Activated CD8-positive, alpha-beta memory T cell treated with anti-CD3 and anti-CD28 coated beads, Interleukin-2, amount 50 U/mL, for 24 hours (primary cell): ENCODE data around the gene FER1L5.

Experiments
- DNase-seq: peaks from one replicate; pipeline ENCODE4 v3.0.0-alpha.2; 2020; ENCODE audit errors: extremely low read depth

FER1L5 gene

DNA sequence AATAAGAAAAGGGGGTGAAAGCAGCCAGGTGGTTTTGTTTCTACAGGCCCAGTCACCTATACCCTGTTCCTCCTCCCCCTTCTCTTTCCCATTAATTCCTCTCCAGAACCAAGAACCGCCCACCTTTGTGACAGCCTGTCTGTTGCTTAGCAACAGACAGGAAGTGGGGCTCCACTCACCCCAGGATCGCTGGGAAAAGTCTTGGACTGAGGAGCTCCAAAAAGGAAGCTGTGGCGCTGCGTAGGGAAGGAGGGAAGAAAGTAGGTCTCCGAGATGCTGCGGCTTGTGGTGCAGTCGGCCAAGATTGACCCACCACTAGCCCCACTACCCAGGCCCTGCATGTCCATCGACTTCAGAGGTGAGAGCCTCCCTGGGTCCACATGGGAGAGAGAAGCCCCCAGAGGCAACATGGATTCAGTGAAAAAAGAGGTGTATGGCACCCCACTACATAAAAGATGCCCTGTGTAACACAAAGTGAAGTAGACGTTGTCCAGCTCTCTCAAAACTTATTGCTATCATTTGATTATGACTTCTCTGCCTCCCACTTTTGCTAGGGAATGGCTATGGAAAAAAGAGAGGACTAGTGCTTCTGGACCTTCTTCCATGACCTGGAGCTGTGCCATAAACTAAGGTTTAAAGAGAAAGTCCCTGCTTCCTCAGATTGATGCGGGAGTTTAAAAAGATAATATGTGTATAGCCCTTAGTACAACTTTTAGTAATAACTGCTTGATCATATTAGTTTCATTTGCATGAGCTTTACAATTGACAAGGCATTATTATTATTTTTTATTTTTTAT lies at the start of gene FER1L5:
TSS of gene FER1L5 (plus strand) at position 201 of the 797 bp plus-strand sequence. CDS start at position 274, 73 bp downstream.
- no peak for DNase-seq

DNA sequence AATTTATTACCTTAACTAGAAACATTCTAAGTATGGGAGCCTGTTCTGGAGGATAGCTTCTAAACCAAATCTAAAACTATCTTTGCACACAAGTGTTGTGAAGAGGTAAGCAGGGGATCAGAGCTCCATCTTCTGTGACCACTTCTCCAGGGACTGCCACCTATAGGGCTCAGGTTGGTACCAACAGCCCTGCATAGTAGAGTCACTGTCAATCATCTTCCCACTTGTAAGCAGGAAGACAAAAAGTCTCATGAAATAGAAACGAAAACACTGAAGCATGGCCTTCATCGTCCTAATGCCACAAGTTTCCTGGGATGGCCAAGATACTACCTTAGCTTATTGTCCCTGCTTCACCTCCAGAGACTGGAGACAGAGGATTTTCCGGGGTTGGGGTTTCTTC lies 48.3 kb upstream of the FER1L5 start:
- no peak for DNase-seq

DNA sequence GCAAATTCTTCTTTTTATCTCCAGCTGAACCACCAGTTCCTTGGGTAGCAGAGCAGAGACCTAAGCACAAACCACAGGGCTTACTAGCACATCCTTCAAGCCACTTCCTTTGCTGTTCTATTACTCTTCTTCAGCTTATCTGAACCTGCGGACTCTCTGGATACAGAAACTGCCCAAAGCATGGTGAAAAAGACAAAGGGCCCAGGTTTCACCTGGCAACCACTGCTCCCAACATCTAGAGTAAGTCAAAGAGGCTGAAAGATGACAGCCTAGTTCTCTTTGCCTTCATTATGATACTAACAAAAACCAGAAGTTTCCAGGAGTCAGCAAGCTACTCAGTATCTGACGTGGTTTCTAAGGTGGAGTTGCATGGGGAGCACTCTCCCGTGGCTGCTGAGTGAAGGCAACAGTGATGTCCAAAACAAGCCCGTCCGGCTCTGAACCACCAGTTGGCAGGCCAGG lies 47.8 kb upstream of the FER1L5 start:
- DNase-seq, result no peak

DNA sequence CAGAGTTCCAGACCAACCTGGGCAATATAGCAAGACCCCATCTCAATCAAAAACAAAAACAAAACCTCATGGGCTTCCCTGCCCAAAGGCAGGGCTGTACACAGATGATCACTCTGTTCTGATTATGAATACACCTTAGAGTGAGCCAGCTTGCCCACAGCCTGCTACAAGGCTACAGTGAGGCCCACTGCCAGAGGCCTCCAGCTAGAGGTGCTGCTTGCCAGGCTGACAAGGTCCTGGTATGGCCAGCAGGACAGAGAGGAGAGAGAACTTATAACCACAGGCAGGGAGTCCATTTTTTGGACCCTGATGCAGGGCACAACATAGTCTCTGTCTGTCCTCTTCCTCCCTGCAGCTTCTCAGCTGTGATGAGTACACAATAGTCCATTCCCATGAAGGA lies 46.0 kb upstream of the FER1L5 start:
- no peak for DNase-seq

DNA sequence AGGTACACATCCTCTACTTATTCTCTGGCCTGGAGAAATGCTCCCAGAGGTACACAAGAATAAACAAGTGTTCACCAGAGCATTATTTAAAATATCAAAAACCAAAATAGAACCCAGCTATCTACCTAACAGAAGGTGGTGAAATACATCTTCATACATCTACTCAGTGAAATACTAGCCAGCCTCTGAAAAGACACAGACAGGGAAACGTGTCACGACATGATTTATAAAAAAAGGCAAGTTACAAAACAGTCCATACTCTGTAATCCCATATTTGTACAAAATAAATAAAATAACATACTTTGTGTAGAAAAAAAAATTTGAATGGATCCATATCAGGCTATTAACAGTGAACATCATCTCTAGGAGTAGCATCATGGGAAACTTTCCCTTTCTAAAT lies 42.6 kb upstream of the FER1L5 start:
- no peak for DNase-seq

DNA sequence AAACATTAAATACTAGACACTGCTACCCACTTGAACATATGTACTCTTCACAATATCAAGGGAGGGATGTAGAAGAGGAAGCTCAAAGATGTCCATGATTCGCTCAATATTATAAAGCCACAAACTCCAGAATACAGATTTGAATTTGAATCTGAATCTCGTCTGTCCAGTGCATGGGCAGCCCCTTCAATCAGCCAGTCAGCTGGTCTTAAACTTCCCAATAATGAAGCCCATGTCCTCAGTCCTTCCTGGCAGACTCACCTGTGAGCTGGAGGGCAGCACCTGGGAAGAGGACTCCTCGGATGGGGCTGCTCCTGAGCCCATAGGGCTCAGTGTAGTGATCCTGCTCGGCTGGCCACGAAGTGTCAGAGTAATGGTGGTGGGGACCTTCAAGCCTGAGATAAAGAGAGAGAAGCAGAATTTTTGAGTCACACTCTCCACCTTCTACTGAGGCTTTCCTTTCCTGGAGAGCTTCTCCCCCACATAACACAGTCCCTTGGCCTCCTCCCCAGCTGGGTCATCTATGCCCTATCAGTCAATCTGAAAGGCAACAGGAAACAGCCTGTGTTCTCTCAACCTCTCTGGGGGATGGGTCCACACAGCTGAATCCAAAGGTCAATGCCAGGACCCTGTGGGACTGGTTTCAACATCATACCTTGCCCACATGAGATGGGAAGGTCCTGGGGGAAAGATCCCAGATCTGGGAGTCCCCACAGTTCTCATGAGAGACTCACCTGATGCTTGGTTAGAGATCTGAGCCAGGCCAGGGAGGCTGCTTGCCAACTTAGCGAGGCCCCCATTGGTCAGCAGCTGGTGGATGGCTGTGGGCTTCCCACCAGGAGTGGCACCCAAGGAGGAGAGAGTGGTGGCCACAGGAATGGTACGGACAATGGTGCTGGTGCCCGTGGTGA lies 40.9 kb upstream of the FER1L5 start:
- no peak for DNase-seq

DNA sequence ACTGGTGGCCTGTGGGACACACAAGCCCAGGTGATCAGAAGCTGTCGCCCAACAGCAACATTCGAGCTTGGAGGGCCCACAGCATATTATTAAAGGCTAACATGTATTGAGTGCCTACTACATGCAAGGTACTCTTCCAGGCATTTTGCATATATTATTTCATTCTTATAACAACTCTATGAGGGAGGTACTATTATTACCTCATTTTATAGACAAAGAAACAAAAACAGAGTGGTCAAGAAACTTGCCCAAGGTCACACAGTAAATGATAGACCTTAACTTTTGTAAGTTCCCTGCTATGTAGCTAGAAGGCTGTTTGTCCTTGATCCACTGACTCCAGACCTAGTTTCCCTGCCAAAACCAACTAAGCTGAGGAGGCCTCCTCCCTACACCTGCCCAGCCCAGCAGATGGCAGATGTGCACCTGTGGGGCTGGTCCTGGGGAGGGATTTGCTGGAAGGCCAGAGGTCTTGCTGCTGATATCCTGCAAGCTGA lies 40.2 kb upstream of the FER1L5 start:
- DNase-seq, result no peak

DNA sequence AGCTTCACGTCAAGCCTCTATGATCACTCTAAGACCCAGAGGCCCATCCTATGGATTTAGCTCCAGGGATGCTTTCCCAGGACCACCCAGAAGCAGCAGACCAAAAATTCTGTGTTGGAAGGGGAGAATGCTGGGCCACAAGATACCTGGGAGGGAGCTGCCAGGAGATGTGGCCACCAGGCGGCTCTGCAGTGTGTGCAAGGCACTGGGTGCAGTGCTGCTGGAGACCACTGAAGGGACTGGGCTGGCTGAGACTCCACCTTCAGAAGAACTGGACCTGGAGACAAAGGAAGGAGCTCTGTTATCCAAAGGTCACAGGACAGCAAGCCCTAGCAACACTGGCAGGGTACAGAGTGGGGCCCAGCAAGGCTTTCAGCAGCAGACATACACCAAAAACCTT lies 38.5 kb upstream of the FER1L5 start:
- no peak for DNase-seq

DNA sequence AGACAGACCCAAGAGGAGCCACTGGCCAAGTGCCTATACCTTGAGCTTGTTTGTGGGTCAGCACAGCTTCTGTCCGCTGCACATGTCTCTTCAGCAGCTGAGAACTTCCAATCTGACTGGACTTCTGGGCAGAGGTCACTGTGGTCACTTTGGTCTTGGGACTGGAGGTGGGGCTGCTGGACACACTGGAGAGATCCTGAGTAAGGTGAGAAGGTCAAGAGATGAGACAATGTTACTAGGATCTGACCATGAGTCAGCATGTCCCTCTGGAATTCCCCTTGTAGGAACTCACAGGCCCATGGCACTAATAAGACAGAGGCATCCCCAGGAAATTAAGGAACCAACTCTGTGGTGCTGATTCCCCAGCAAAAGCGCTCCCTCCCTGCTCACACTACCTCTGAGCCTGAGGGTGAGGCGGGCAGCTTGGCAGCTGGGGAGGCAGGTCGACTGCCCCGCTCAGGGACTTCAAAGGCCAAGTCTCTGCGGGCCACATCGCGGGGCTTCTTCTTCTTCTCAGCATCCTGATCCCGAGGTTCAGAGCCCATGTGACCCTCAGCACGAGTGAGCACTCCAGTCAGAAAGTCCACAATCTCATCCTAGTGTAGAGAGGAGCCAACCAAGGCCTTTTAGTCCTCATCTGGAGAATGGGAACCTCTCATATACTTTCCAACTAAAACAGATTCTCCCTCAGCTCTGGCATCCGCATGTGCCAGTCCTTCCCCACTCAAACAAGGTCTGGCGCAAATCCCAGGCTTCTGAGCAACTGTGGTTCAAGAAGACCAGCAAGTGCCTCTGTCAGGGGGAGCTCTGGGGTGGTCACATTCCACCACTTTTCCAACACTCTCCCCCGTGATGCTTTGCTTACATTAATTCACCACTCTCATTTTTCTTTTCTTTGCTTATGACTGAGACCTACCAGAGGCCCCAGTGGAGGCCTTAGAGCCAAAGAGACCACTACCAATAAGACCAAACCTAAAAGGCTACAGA lies 33.8 kb upstream of the FER1L5 start:
- no peak for DNase-seq

DNA sequence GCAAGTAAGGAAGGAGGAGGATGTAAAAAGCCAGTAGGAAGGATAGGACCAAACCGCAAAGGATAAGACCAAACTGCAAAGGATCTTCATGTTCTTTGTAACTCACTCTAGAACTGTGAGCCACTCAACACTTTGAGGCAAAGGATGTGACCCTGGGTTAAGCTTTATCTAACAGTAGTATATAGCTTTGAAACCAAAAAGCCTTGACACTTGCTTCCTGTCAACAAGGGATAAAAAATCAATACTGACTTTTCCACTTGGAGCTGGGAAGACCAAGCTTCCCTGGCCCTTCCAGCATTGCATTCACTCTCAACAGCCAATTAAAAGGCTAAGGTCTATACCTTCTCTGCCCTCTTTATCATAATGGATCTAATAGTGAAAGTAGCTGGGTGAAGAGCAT lies 26.4 kb upstream of the FER1L5 start:
- no peak for DNase-seq

DNA sequence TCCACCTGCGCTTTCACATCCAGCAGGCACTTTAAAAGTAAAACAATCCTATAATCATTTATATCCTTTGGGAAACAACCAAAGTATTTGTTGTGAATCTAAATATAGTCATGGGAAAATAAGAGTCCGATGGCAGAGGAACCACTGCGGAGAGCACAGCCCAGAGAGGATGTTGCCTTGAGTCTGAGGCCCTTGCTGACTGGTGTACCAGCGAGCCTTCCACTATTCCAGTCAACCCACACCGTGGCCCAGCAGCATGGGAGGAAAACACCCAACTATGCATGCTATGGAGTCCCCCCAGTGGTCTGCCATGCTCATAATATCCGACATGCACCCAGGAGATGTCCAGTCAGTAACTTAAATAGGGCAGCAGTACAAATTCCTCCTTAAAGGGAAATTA lies 26.0 kb upstream of the FER1L5 start:
- no peak for DNase-seq

DNA sequence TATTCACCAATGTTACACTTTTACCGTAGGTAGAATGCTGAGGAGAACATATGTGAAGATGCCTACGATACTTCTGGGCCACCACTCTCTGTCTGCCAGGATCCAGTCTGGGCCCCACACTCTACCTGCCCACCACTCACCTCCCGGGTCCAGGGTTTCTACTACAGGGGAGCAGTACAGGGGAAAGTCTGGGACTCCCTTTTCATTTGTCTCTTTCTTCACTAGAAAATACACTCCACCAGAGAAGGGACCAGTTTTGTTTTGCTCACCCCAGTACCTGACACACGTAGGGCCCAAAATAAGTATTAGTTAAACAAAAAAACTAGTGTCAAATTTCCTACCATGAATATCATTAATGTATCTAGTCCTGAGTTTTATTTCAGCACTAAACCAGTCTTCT lies 25.6 kb upstream of the FER1L5 start:
- no peak for DNase-seq

DNA sequence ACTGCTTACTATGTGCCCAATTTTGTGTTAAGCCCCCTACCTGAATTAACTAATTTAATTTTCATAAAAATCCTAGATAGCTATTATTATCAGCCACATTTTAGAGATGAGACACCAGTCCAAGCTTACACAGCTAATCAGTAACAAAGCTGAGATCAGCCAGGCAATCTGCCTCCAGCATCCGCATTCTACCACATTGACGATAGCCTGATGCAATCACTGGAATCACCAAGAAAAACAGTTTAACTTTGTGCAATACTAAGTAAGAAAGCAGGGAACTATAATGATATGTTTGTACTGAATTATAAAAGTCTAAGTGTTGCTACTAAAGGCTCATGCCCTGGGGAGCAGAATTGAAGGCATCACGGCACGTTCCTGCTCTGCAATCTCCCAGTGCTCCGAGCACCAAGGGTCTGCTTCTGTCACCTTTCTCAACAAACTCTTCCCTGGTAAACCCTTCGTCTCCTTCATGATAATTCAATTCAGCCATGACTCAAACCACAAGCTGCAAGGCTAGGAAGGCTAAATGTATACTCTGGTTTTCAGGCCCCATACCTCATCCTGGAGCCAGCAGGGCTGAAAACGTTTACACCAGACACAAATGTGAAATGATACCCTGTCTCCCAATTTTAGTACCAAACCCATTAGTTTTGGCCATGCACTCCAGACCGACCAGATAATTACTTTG lies 23.8 kb upstream of the FER1L5 start:
- DNase-seq, result no peak

DNA sequence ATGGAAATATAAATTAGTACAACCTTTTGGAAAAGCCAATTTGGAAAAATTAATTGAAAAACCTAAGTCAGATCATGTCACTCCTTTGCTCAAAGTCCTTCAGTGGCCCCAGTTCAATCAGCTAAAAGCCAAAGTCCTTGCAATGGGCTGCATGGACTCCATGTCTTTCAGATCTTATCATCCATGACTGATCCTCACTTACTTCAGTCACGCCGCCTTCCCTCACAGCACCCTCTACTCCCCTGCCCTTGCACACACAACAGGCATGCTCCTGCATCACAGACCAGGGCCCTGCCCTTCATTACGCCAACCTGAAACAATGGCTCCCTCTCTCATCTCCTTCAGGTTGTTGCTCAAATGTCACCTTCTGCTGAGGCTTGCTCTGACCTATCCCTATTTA lies 20.0 kb upstream of the FER1L5 start:
- no peak for DNase-seq

DNA sequence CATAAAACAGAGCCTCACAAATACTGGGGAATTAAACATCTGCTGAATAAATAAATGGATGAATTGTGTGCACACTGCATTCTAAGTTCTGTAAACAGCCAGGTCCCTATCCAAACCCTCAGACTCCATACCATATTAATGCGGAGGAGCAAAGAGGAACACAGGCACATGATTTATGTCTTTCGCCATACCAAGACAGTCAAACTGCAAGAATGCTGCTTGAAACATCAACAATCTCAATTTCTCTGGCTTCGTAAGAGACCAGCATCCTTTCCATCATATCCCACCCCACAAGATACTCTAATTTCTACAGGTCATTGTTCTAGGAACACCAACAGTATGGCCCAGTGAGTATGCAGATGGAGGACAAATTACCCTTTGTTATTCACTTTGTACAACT lies 19.4 kb upstream of the FER1L5 start:
- no peak for DNase-seq

DNA sequence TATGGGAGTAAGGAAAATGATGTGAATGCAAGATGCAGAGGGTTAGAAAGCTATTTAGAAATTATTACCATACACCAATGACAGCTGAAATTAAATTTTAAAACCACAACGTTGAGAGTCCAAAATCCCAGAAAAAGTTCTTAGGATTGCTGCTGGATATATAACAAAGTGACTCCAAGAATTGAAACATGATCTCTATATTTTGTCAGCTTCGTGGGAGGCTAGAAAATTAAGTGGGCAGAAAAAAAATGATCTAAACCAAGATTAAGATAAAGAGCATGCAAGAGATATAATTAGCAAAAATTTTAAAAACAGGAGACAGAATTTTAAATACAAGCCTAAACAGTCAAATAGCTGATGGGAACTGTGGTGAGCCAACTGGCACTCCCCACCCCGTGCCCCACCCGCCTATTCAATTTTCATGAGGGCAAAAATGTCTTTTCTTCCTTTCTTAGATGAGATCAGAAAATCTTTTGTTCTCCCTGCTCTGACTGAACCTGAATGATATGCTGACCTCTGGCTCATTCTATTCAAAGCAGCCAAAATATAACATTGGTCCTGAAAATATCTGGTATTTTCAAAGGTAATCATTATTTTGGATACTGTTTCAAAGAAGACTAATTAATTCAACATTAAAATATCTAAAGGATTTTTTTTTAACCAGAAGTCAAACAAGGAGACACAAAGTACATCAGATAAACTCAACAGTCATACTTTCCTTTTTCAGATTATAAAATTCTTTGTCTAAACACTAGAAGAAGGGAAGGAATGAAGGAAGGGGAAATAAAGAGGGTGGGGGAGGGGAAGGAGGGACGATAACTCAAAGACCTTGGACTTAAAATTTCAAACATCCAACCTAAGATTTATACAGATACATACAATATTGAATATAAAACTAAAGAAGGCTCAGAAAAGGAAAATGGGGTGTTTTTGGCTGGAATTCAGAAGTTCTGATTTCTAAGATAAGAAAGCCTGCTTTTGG lies 16.7 kb upstream of the FER1L5 start:
- DNase-seq, result no peak

DNA sequence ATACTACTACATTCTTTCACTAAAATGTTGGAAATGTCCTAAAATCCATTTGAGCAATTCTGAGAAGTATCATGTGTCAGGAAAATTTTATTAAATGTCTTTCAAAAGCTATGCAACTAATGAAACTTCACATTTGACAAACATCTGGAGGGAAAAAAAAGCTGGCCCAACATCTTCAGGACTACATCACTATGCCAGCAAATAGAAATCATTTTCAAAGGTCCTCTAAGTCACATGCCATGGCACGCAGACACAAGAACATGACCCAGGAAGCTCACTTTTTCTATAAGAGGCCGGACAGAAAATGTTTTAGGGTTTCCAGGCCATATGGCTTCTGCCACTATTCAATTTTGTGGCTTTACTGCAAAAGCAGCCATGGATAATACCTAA lies 16.0 kb upstream of the FER1L5 start:
- no peak for DNase-seq

DNA sequence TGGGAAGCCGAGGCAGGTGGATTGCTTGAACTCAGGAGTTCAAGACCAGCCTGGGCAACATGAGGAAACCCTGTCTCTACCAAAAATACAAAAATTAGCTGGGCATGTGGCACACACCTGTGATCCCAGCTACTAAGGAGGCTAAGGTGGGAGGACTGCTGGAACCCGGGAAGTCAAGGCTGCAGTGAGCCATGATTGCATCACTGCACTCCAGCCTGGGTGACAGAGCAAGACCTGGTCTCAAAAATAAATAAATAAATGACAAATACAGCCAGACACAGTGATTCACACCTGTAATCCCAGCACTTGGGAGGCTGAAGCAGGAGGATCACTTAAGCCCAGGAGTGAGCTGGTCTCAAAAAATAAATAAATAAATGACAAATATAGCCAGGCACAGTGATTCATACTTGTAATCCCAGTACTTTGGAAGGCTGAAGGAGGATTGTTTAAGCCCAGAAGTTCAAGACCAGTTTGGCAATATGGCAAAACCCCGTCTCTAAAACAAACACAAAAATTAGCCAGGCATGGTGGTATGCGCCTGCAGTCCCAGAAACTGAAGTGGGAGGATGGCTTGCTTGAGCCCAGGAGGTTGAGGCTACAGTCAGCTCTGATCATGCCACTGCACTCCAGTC lies 10.6 kb upstream of the FER1L5 start:
- no peak for DNase-seq

DNA sequence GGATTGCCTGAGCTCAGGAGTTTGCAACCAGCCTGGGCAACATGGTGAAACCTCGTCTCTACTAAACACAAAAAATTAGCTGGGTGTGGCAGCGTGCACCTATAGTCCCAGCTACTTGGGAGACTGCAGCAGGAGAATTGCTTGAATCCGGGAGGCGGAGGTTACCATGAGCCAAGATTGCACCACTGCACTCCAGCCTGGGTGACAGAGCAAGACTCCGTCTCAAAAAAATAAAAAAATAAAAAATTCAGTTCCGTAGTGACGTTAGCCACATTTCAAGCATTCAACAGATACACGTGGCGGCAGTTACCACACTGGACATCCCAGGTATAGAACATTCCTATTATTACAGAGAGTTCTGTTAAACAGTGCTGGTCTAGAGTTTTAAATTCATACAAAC lies 8.9 kb upstream of the FER1L5 start:
- DNase-seq, result no peak
